Keratinocyte (primary cell): ENCODE data around the gene ITGB2. TPM values are rescaled to one million over a fixed set of nuclear protein-coding genes. Genes with fewer than 3 reads are reported as not detected.

ENCODE experiments used
- DNase-seq: peaks from one replicate; pipeline ENCODE4 v3.0.0-alpha.2; 2011; ENCODE audit warnings: low read depth, missing footprints, low spot score
- FAIRE-seq: peaks from 2 replicates; lab custom pipeline; 2011; peaks lifted over from hg19 to GRCh38; lab: Jason Lieb, UNC
- H2AFZ ChIP-seq: 2 replicates; pipeline ENCODE4 v1.6.0; 2012; ENCODE audit warnings: low read length, control low read depth, inconsistent platforms; ENCODE audit not compliant: control insufficient read depth
- H3K27ac ChIP-seq: 2 replicates; pipeline ENCODE4 v1.5.1; 2011; ENCODE audit warnings: low read length; ENCODE audit not compliant: control insufficient read depth, insufficient read depth
- H3K27me3 ChIP-seq: 3 replicates; pipeline ENCODE4 v1.6.0; 2011; ENCODE audit warnings: low read length; ENCODE audit not compliant: control insufficient read depth, insufficient read depth; ENCODE audit errors: extremely low read depth
- H3K36me3 ChIP-seq, 2 experiments: 2 replicates in 1 of 2; 3 replicates in 1 of 2; pipeline ENCODE4 v1.5.1; 2011; ENCODE audit warnings: low read length in 2 of 2, mild to moderate bottlenecking in 1 of 2; ENCODE audit not compliant: control insufficient read depth in 2 of 2, insufficient read depth in 2 of 2; ENCODE audit errors: extremely low read depth in 1 of 2
- H3K4me1 ChIP-seq: 3 replicates; pipeline ENCODE4 v1.5.1; 2011; ENCODE audit warnings: low read length; ENCODE audit not compliant: control insufficient read depth, insufficient read depth; ENCODE audit errors: extremely low read depth
- H3K4me2 ChIP-seq: 3 replicates; pipeline ENCODE4 v1.6.0; 2011; ENCODE audit warnings: low read depth, low read length; ENCODE audit not compliant: control insufficient read depth, insufficient read depth; ENCODE audit errors: extremely low read depth
- H3K4me3 ChIP-seq, 3 experiments: fragments of 200-600 bp in 1 of 3; sonication (generic) in 1 of 3; 2 replicates in 2 of 3; 3 replicates in 1 of 3; pipeline ENCODE4 v1.5.1; 2011 to 2016; ENCODE audit warnings: low read length in 3 of 3, mild to moderate bottlenecking in 3 of 3, control low read depth in 2 of 3, inconsistent platforms in 1 of 3, low read depth in 1 of 3, mixed read lengths in 1 of 3, mixed run types in 1 of 3, moderate library complexity in 1 of 3; ENCODE audit not compliant: control insufficient read depth in 2 of 3, insufficient read depth in 2 of 3; ENCODE audit errors: extremely low read depth in 1 of 3
- H3K79me2 ChIP-seq: 2 replicates; pipeline ENCODE4 v1.6.0; 2012; ENCODE audit warnings: low read length; ENCODE audit not compliant: control insufficient read depth, insufficient read depth
- H3K9ac ChIP-seq: 3 replicates; pipeline ENCODE4 v1.6.0; 2011; ENCODE audit warnings: low read length; ENCODE audit not compliant: control insufficient read depth, insufficient read depth; ENCODE audit errors: extremely low read depth
- H3K9me1 ChIP-seq: 3 replicates; pipeline ENCODE4 v1.6.0; 2011; ENCODE audit warnings: low read length; ENCODE audit not compliant: control insufficient read depth, insufficient read depth; ENCODE audit errors: extremely low read depth
- H3K9me3 ChIP-seq: 2 replicates; pipeline ENCODE4 v1.5.1; 2012; ENCODE audit warnings: low read depth, low read length; ENCODE audit not compliant: control insufficient read depth
- H4K20me1 ChIP-seq: 3 replicates; pipeline ENCODE4 v1.6.0; 2011; ENCODE audit warnings: low read length; ENCODE audit not compliant: control insufficient read depth, insufficient read depth; ENCODE audit errors: extremely low read depth
- CTCF ChIP-seq, 3 experiments: IDR thresholded peaks in 1 of 3; conservative IDR thresholded peaks in 1 of 3; optimal IDR thresholded peaks in 1 of 3; 2 replicates in 2 of 3; 3 replicates in 1 of 3; pipeline versions ENCODE3 to v1.5.1; 2011; ENCODE audit warnings: low read length in 3 of 3, mild to moderate bottlenecking in 3 of 3, moderate library complexity in 2 of 3, control low read depth in 1 of 3, inconsistent platforms in 1 of 3; ENCODE audit not compliant: insufficient read depth in 2 of 3; ENCODE audit errors: extremely low read depth in 1 of 3
- EZH2 ChIP-seq: IDR thresholded peaks from one replicate; pipeline ENCODE4 v1.6.1; 2012; ENCODE audit warnings: inconsistent platforms, mild to moderate bottlenecking, low read length, moderate library complexity
- dilution Hi-C: fragments of 300-500 bp; cut with MboI; formaldehyde crosslinking; loops from one replicate; pipeline ENCODE4 v1.7.0; 2020; ENCODE audit warnings: low sequenced_read_pairs; ENCODE audit not compliant: extremely low pct_ligation_motif_present
- polyA plus RNA-seq, 5 experiments: library from polyadenylated mRNA; depleted of rRNA in 3 of 5; stranded (reverse) in 3 of 5; stranded (forward) in 1 of 5; unstranded in 1 of 5; fragments of >200 nt; gene quantifications; 1 replicate in 1 of 5; 2 replicates in 3 of 5; 3 replicates in 1 of 5; pipeline versions ENCODE4 v1.2.1 to v1.2.3, GENCODE V29; 2011 to 2012; ENCODE audit warnings: missing spikeins in 2 of 5, low read depth in 1 of 5, low replicate concordance in 1 of 5

The ITGB2 gene
- polyA plus RNA-seq, 1 donor (not counting 4 experiments of a cell fraction or from before 2014, with no cell fraction given) = 0.55 TPM

- Histone ChIP-seq H3K27ac (no peak overlapping the region), H3K9me1 (peaks cover 6% of the 10 kb centered on the region), H3K27me3 (no peaks in the 10 kb centered on the region), H3K4me2 (no peak overlapping the region), H4K20me1 (peaks cover 19% of the 10 kb centered on the region), H2AFZ (no peak overlapping the region), H3K36me3 (peaks cover 28 to 38% of the 10 kb centered on the region in 2 experiments), H3K9me3 (no peaks in the 10 kb centered on the region), H3K4me1 (peaks cover 15% of the 10 kb centered on the region), H3K79me2 (peaks cover 58% of the 10 kb centered on the region), H3K9ac (no peak overlapping the region), H3K4me3 (no peak overlapping the region)
- dilution Hi-C loops = no loop called here
- no peak for TF ChIP-seq CTCF (optimal IDR thresholded peaks at IDR 0.05 in 1 of 3, IDR thresholded peaks at IDR 0.05 in 1 of 3, conservative IDR thresholded peaks at IDR 0.05 in 1 of 3; ENCODE audit: extremely low read depth in 1 of 3, insufficient read depth in 2 of 3, low read length in 3 of 3)
- no peak for TF ChIP-seq EZH2
- FAIRE-seq (no peak), DNase-seq (no peak)
Measured at GRCh38 chr21:44858291-44858690, 62.4 kb downstream of the ITGB2 start.

GRCh38 chr21:44857127-44857892 lies 63.4 kb downstream of the ITGB2 start:
- H4K20me1 ChIP-seq = peaks cover 11% of the 10 kb centered on the region
- peaks cover 50% of the 10 kb centered on the region for H3K79me2 ChIP-seq
- FAIRE-seq = no peak

More at GRCh38 chr21:44857127-44857892, 63.4 kb downstream of the ITGB2 start:
- Histone ChIP-seq H3K4me2 (no peak overlapping the region), H3K9me3 (no peaks in the 10 kb centered on the region), H2AFZ (no peak overlapping the region), H3K9me1 (peaks cover 6% of the 10 kb centered on the region), H3K36me3 (peaks cover 30 to 38% of the 10 kb centered on the region in 2 experiments), H3K4me1 (peaks cover 15% of the 10 kb centered on the region), H3K27me3 (no peaks in the 10 kb centered on the region), H3K27ac (no peak overlapping the region), H3K9ac (no peak overlapping the region), H3K4me3 (no peak overlapping the region)
- dilution Hi-C loops = no loop called here
- TF ChIP-seq CTCF (optimal IDR thresholded peaks at IDR 0.05 in 1 of 3, IDR thresholded peaks at IDR 0.05 in 1 of 3, conservative IDR thresholded peaks at IDR 0.05 in 1 of 3; ENCODE audit: extremely low read depth in 1 of 3, insufficient read depth in 2 of 3, low read length in 3 of 3) (no peak), EZH2 (no peak)
- DNase-seq = no peak
